ENCODE data around the gene SGMS1.

Gene SGMS1

DNA sequence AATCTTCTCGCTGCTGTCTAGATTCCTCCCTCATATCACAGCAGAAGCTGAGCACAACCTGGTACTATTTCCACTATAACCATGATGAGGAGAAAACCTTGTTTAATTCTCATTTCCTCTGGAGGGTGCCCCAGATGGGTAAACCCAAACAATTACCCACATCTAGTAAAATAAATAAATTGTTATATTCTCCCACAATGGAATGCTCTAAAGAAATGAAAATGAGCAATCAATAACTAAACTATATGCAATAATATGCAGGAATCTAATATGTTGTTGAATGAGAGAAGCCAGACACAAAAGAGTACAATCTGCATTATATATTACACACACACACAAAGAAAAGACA lies 37.0 kb downstream of the SGMS1 start (continued):
- TF ChIP-seq, protein P1, sequence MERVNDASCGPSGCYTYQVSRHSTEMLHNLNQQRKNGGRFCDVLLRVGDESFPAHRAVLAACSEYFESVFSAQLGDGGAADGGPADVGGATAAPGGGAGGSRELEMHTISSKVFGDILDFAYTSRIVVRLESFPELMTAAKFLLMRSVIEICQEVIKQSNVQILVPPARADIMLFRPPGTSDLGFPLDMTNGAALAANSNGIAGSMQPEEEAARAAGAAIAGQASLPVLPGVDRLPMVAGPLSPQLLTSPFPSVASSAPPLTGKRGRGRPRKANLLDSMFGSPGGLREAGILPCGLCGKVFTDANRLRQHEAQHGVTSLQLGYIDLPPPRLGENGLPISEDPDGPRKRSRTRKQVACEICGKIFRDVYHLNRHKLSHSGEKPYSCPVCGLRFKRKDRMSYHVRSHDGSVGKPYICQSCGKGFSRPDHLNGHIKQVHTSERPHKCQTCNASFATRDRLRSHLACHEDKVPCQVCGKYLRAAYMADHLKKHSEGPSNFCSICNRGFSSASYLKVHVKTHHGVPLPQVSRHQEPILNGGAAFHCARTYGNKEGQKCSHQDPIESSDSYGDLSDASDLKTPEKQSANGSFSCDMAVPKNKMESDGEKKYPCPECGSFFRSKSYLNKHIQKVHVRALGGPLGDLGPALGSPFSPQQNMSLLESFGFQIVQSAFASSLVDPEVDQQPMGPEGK (CRISPR knock-in tag; IDR thresholded peaks at IDR 0.05; ENCODE audit: borderline replicate concordance): no peak
- no peak for TF ChIP-seq SNAI2 (CRISPR knock-in tag; IDR thresholded peaks at IDR 0.05)

DNA sequence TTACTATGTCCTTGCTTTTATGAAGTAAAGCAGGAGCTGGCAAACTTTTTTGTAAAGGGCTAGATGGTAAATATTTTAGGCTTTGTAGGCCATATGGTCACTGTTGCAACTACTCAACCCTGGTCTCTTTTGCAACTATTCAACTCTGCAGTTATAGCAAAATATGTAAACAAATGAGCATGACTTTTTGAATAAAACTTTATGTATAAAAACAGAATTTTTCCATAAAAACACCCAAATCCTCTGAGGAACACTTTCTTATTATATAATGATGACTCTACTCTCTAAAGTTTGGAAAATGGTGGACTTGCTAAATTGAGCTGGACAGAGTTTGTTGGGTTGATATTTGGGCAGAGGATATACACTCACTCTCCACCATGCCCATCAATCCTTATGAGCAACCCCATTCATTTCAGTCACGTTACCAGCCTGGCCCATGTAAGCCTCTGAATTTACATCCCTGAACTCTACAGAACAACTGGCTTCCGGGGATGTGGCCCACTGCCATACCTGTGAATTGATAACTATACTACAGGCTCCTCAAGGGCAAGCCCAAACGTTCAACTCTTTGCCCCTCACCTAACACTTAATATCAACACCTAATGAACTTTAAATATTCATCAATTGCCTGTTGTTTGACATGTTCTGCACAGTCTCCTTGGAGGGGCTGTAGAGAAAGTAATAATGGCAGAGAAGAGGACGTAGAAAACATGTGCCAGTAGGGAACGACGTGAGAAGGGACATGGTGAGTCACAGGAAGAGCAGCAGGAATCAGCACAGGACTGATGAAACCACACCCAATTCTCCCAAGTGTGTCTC lies 37.6 kb downstream of the SGMS1 start:
- no peak for ATAC-seq
- TF ChIP-seq, protein P2, sequence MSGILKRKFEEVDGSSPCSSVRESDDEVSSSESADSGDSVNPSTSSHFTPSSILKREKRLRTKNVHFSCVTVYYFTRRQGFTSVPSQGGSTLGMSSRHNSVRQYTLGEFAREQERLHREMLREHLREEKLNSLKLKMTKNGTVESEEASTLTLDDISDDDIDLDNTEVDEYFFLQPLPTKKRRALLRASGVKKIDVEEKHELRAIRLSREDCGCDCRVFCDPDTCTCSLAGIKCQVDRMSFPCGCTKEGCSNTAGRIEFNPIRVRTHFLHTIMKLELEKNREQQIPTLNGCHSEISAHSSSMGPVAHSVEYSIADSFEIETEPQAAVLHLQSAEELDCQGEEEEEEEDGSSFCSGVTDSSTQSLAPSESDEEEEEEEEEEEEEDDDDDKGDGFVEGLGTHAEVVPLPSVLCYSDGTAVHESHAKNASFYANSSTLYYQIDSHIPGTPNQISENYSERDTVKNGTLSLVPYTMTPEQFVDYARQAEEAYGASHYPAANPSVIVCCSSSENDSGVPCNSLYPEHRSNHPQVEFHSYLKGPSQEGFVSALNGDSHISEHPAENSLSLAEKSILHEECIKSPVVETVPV (CRISPR knock-in tag; IDR thresholded peaks at IDR 0.05): no peak
- TF ChIP-seq ESRRG (CRISPR knock-in tag; IDR thresholded peaks at IDR 0.05) (no peak), GLIS3 (CRISPR knock-in tag; IDR thresholded peaks at IDR 0.05) (no peak), ARNTL (CRISPR knock-in tag; IDR thresholded peaks at IDR 0.05; ENCODE audit: borderline replicate concordance, low read depth) (no peak), PPARA (CRISPR knock-in tag; IDR thresholded peaks at IDR 0.05; ENCODE audit: borderline replicate concordance) (no peak), ZC3H10 (CRISPR knock-in tag; IDR thresholded peaks at IDR 0.05) (no peak), ZFP30 (CRISPR knock-in tag; IDR thresholded peaks at IDR 0.05) (no peak), CSDC2 (CRISPR knock-in tag; IDR thresholded peaks at IDR 0.05) (no peak), TOX (CRISPR knock-in tag; IDR thresholded peaks at IDR 0.05; ENCODE audit: borderline replicate concordance) (no peak), SNAI2 (CRISPR knock-in tag; IDR thresholded peaks at IDR 0.05) (no peak), ZFP3 (CRISPR knock-in tag; IDR thresholded peaks at IDR 0.05) (no peak)
- TF ChIP-seq, protein P3, sequence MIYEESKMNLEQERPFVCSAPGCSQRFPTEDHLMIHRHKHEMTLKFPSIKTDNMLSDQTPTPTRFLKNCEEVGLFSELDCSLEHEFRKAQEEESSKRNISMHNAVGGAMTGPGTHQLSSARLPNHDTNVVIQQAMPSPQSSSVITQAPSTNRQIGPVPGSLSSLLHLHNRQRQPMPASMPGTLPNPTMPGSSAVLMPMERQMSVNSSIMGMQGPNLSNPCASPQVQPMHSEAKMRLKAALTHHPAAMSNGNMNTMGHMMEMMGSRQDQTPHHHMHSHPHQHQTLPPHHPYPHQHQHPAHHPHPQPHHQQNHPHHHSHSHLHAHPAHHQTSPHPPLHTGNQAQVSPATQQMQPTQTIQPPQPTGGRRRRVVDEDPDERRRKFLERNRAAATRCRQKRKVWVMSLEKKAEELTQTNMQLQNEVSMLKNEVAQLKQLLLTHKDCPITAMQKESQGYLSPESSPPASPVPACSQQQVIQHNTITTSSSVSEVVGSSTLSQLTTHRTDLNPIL (CRISPR knock-in tag; IDR thresholded peaks at IDR 0.05; ENCODE audit: low read depth): no peak

DNA sequence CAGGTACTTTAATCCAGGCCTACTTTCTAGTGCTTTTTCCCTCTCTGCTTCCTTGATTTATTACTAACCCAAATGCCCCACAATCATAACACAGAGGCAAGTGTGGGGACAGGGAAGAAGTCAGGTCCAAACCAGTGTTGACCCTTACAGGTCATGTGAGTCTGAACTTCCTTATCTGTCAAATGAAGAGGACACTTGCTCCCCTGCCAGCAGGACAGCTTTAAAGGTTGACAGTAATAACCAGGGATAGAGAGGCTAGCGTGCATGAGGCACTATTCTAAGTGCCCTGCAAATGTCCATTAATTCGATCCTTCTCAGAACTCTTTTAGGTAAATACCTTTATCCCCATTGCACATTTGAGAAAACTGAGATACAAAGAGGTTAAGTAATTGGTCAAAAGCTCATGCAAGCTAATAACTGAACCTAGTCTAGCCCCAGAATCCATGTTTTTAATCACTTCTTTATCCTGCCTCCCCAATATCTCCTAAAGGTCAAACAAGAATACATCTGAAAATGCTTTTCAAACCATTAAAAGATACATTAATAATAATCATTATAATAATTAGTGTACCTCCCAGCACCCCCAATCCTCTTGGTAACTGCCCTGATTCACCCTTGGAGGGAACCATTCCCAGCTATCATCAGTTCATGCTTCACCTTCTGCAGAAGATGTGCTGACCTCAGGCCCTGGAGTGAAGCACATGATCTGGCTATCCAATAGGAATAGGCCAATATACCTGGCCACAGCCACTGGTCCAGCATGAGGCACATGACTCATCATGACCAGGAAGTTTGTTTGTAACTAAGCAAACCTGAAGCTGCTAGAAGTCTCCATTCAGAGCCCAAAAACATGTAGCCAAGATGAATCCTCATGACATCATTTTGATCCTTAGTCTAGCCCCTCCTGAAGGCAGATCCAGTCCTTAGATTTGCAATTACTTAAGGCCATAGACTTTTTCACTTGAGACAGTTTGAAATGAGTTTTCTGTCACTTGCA lies 40.7 kb downstream of the SGMS1 start:
- TF ChIP-seq BACH2 (CRISPR knock-in tag; IDR thresholded peaks at IDR 0.05; ENCODE audit: borderline replicate concordance): no peak
- TF ChIP-seq SNAI2 (CRISPR knock-in tag; IDR thresholded peaks at IDR 0.05): no peak
- TF ChIP-seq ZFP30 (CRISPR knock-in tag; IDR thresholded peaks at IDR 0.05): no peak
- no peak for TF ChIP-seq ZFP3 (CRISPR knock-in tag; IDR thresholded peaks at IDR 0.05)
- TF ChIP-seq ZNF565 (CRISPR knock-in tag; conservative IDR thresholded peaks at IDR 0.05; ENCODE audit: low read depth): no peak
- no peak for TF ChIP-seq ZNF8 (CRISPR knock-in tag; IDR thresholded peaks at IDR 0.05)
- TF ChIP-seq ZC3H10 (CRISPR knock-in tag; IDR thresholded peaks at IDR 0.05): no peak
- TF ChIP-seq GLIS3 (CRISPR knock-in tag; IDR thresholded peaks at IDR 0.05): no peak
- TF ChIP-seq ARNTL (CRISPR knock-in tag; IDR thresholded peaks at IDR 0.05; ENCODE audit: borderline replicate concordance, low read depth): no peak
- TF ChIP-seq, protein P4, sequence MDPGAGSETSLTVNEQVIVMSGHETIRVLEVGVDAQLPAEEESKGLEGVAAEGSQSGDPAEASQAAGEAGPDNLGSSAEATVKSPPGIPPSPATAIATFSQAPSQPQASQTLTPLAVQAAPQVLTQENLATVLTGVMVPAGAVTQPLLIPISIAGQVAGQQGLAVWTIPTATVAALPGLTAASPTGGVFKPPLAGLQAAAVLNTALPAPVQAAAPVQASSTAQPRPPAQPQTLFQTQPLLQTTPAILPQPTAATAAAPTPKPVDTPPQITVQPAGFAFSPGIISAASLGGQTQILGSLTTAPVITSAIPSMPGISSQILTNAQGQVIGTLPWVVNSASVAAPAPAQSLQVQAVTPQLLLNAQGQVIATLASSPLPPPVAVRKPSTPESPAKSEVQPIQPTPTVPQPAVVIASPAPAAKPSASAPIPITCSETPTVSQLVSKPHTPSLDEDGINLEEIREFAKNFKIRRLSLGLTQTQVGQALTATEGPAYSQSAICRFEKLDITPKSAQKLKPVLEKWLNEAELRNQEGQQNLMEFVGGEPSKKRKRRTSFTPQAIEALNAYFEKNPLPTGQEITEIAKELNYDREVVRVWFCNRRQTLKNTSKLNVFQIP (CRISPR knock-in tag; IDR thresholded peaks at IDR 0.05; ENCODE audit: borderline replicate concordance, low read depth): no peak
- TF ChIP-seq, protein P1 (CRISPR knock-in tag; IDR thresholded peaks at IDR 0.05; ENCODE audit: borderline replicate concordance): no peak
- TF ChIP-seq ZNF70 (CRISPR knock-in tag; IDR thresholded peaks at IDR 0.05): no peak
- no peak for TF ChIP-seq ESRRG (CRISPR knock-in tag; IDR thresholded peaks at IDR 0.05)
- no peak for TF ChIP-seq CSDC2 (CRISPR knock-in tag; IDR thresholded peaks at IDR 0.05)
- TF ChIP-seq ISL1 (CRISPR knock-in tag; IDR thresholded peaks at IDR 0.05): no peak
- no peak for TF ChIP-seq TOX (CRISPR knock-in tag; IDR thresholded peaks at IDR 0.05; ENCODE audit: borderline replicate concordance)
- TF ChIP-seq, protein P2 (CRISPR knock-in tag; IDR thresholded peaks at IDR 0.05): no peak

More for the DNA sequence above, 40.7 kb downstream of the SGMS1 start:
- no peak for ATAC-seq

Data from SK-N-SH treated with all-trans-retinoic acid at 6 μM for 48 hours (cell line).